Psoas muscle (tissue), 8 donors: Measurements from ENCODE around the gene PTPN1. TPM values are rescaled to one million over a fixed set of nuclear protein-coding genes. Genes with fewer than 3 reads are reported as not detected.

Experiments
- ATAC-seq, 4 donors: fragments of 200-7000 bp; cut with Tn5 transposase; one replicate each; pipeline ENCODE4 v1.9.1; 2020; ENCODE audit warnings: moderate library complexity in 3 of 4, mild to moderate bottlenecking in 2 of 4
- DNase-seq, 2 donors: peaks; one replicate each; pipeline ENCODE4 v3.0.0-alpha.2; 2020
- H3K27ac ChIP-seq: fragments of 200-600 bp; one replicate; pipeline ENCODE4 v1.8.0; 2022
- H3K27me3 ChIP-seq, 3 donors: fragments of 200-600 bp in 1 of 3; one replicate each; pipeline versions ENCODE4 v1.6.1 to v1.8.0; 2013 to 2022; ENCODE audit warnings: low read length in 2 of 3, mild to moderate bottlenecking in 2 of 3, moderate library complexity in 1 of 3; ENCODE audit not compliant: insufficient read depth in 3 of 3
- H3K36me3 ChIP-seq, 2 donors: fragments of 200-600 bp in 1 of 2; one replicate each; pipeline versions ENCODE4 v1.6.1 to v1.8.0; 2013 to 2022; ENCODE audit warnings: low read depth in 1 of 2, mild to moderate bottlenecking in 1 of 2, moderate library complexity in 1 of 2; ENCODE audit not compliant: insufficient read depth in 1 of 2
- H3K4me1 ChIP-seq: fragments of 200-600 bp; one replicate; pipeline ENCODE4 v1.8.0; 2022
- H3K4me3 ChIP-seq: fragments of 200-600 bp; one replicate; pipeline ENCODE4 v1.8.0; 2022; ENCODE audit warnings: mild to moderate bottlenecking
- H3K9me3 ChIP-seq: fragments of 200-600 bp; one replicate; pipeline ENCODE4 v1.8.0; 2022
- WGBS, 3 donors: extraction: QIAGEN DNeasy Blood & Tissue Kit; methylation state at CpG; one replicate each; pipeline versions ENCODE4 v1.1.6 to v1.1.7; 2013; 5-methylcytosine and 5-hydroxymethylcytosine counted together
- intact Hi-C, 2 donors: fragments of 100-400 bp; cut with DNase I; formaldehyde crosslinking; loops; one replicate each; pipeline versions ENCODE4 v1.11.0 to v1.14.2; 2022
- polyA plus RNA-seq, 3 donors: library from polyadenylated mRNA; stranded (reverse); fragments of 200-250 nt; gene quantifications; one replicate each; pipeline ENCODE4 v1.2.3, GENCODE V29; 2013
- total RNA-seq, 4 donors: library from RNA; stranded (reverse); fragmentation: NEBNext Ultra II Directional in 2 of 4; extraction: Animal tissue kit (Norgen Biotek cat#: 25700) in 2 of 4; gene quantifications; one replicate each; pipeline versions ENCODE4 v1.2.1 to v1.2.4, GENCODE V29; 2021 to 2023
- TF ChIP-seq, protein P1 (sequence below): fragments of 200-600 bp; IDR thresholded peaks from one replicate; pipeline ENCODE4 v1.8.0; 2022; ENCODE audit warnings: antibody characterized with exemption
- donor health status: healthy with polysubstance abuse.
- donor health status: DM: no; HTN: no; CAD: no; lungs with moderate emphysema.
- donor health status: Bipolar disorder and iron deficiency.
- donor health status: healthy.
- donor health status: DM: yes; HTN: yes; CAD: no.
- donor health status: DM: no; HTN: no; CAD: no.
- donor health status: DM: no; HTN: no; CAD: no.
- donor health status: DM: yes; HTN: yes; CAD: no.

Gene PTPN1
- total and polyA plus RNA-seq, 7 donors = 28.7 to 112 (median 46.1) TPM

- no peak overlapping the region for H3K4me3 ChIP-seq
- H3K27ac ChIP-seq = no peak overlapping the region
- WGBS, 3 donors = 58 to 83% (median 75%) methylated on average over 4 of the region's 4 CpGs
- peaks cover 35% of the 10 kb centered on the region for H3K4me1 ChIP-seq
- H3K36me3 ChIP-seq = peaks cover 0 to 9% of the 10 kb centered on the region in 2 donors
- DNase-seq (no peak), ATAC-seq (peak in 2 of 4 donors; percentile 42 to 51)
- TF ChIP-seq, protein P1, sequence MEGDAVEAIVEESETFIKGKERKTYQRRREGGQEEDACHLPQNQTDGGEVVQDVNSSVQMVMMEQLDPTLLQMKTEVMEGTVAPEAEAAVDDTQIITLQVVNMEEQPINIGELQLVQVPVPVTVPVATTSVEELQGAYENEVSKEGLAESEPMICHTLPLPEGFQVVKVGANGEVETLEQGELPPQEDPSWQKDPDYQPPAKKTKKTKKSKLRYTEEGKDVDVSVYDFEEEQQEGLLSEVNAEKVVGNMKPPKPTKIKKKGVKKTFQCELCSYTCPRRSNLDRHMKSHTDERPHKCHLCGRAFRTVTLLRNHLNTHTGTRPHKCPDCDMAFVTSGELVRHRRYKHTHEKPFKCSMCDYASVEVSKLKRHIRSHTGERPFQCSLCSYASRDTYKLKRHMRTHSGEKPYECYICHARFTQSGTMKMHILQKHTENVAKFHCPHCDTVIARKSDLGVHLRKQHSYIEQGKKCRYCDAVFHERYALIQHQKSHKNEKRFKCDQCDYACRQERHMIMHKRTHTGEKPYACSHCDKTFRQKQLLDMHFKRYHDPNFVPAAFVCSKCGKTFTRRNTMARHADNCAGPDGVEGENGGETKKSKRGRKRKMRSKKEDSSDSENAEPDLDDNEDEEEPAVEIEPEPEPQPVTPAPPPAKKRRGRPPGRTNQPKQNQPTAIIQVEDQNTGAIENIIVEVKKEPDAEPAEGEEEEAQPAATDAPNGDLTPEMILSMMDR = no peak
- no peaks in the 10 kb centered on the region for H3K9me3 ChIP-seq
- intact Hi-C loops = no loop called here
- H3K27me3 ChIP-seq = no peaks in the 10 kb centered on the region
These were observed 48.3 kb downstream of the PTPN1 start for GRCh38 chr20:50558483-50558925.

- peaks cover 0 to 9% of the 10 kb centered on the region in 2 donors for H3K36me3 ChIP-seq
- WGBS, 3 donors = 80 to 91% (median 88%) methylated on average over 6 of the region's 6 CpGs
- H3K27me3 ChIP-seq = no peaks in the 10 kb centered on the region
- peaks cover 40% of the 10 kb centered on the region for H3K4me1 ChIP-seq
- H3K9me3 ChIP-seq = no peaks in the 10 kb centered on the region
- ATAC-seq (no peak), DNase-seq (no peak)
- no peak overlapping the region for H3K27ac ChIP-seq
- H3K4me3 ChIP-seq = no peak overlapping the region
- intact Hi-C loops = no loop called here
- TF ChIP-seq, protein P1 = no peak
These were observed 49.0 kb downstream of the PTPN1 start for GRCh38 chr20:50559149-50559548.

GRCh38 chr20:50559856-50560638, 49.9 kb downstream of the PTPN1 start:
- no peak for DNase-seq
- peaks cover 40% of the 10 kb centered on the region for H3K4me1 ChIP-seq
- H3K9me3 ChIP-seq = no peaks in the 10 kb centered on the region
- intact Hi-C loops = no loop called here
- H3K4me3 ChIP-seq = no peak overlapping the region
- peak overlapping the region; percentile 86 for H3K27ac ChIP-seq
- H3K27me3 ChIP-seq = no peaks in the 10 kb centered on the region
- H3K36me3 ChIP-seq = peaks cover 8 to 10% of the 10 kb centered on the region in 2 donors
- ATAC-seq = no peak
- TF ChIP-seq, protein P1 = no peak
- 79 to 85% (median 79%) methylated on average over 8 of the region's 8 CpGs for WGBS, 3 donors

DNA sequence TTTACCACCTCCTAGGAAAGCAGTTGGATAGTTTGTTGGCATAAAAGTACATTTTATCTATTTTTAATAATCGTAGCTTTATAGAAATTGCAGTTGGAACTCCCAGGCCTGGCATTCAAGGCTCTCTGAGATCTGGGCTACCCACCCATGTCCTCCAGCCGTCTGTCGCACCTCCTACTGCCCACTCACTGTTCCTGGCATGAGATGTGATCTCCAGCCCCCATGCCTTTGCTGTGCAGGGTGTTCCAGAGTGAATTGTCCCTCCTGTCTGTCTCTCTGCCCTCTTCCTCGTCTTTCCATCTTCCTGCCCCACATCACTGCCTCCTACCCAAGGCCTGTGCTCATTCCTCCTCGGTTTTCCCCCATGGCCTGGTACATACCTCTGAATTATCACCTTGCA, 50.7 kb downstream of the PTPN1 start:
- Histone ChIP-seq H3K4me1 (peaks cover 40% of the 10 kb centered on the region), H3K27me3 (no peaks in the 10 kb centered on the region), H3K27ac (peak overlapping the region; percentile 86), H3K4me3 (no peak overlapping the region), H3K36me3 (peaks cover 12 to 14% of the 10 kb centered on the region in 2 donors), H3K9me3 (no peaks in the 10 kb centered on the region)
- intact Hi-C loops = no loop called here
- ATAC-seq (peak in 1 of 4 donors; percentile 3), DNase-seq (no peak)
- TF ChIP-seq, protein P1 = no peak
- 52 to 81% (median 59%) methylated on average over 5 of the region's 5 CpGs for WGBS, 3 donors
